H1 (cell line): ENCODE measurements around the gene SLC39A9.

Experiments used
- CTCF ChIP-seq, 3 experiments: IDR thresholded peaks; 1 replicate in 2 of 3; 2 replicates in 1 of 3; pipeline versions ENCODE4 v1.5.1 to v1.6.1; 2011; ENCODE audit warnings: low read length in 3 of 3, mild to moderate bottlenecking in 3 of 3, inconsistent platforms in 2 of 3, low read depth in 1 of 3, moderate library complexity in 1 of 3; ENCODE audit not compliant: insufficient read depth in 1 of 3; ENCODE audit errors: control extremely low read depth in 1 of 3
- POLR2A ChIP-seq, 2 experiments: IDR thresholded peaks; 1 replicate in 1 of 2; 2 replicates in 1 of 2; pipeline ENCODE4 v1.6.1; 2011; ENCODE audit warnings: low read depth in 2 of 2, low read length in 2 of 2, mild to moderate bottlenecking in 2 of 2; ENCODE audit errors: control extremely low read depth in 1 of 2
- SIRT6 ChIP-seq: IDR thresholded peaks from one replicate; pipeline ENCODE4 v1.7.1; 2012; ENCODE audit warnings: low read length, inconsistent platforms

GRCh38 chr14:69356903-69357543, 41.5 kb upstream of the SLC39A9 start:
- TF ChIP-seq POLR2A (IDR thresholded peaks at IDR 0.05; ENCODE audit: control extremely low read depth in 1 of 2, low read depth in 2 of 2, low read length in 2 of 2) (no peak), SIRT6 (no peak), CTCF (IDR thresholded peaks at IDR 0.05; ENCODE audit: control extremely low read depth in 1 of 3, insufficient read depth in 1 of 3, low read depth in 1 of 3, low read length in 3 of 3) (no peak)
